K562 (cell line): Measurements from ENCODE around the gene ASS1. TPM values are rescaled to one million over a fixed set of nuclear protein-coding genes. Genes with fewer than 3 reads are reported as not detected.

Experiments used
- ATAC-seq: fragments of 200-7000 bp; cut with Tn5 transposase; 3 replicates; pipeline ENCODE4 v1.9.1; 2020; ENCODE audit warnings: moderate library complexity
- BruUV-seq: library from RNA; stranded (reverse); fragments of 400-500 nt; replicated peaks from 2 replicates; lab custom pipeline; 2021; lab: Mats Ljungman, UMichigan
- CTCF ChIA-PET: fragments of 300-600 bp; formaldehyde crosslinking; extraction: SDS; loops from one replicate; lab custom pipeline; 2021; ENCODE audit warnings: low intra/inter-chr PET ratio; lab: Yijun Ruan, JAX
- POLR2A ChIA-PET: fragments of 300-600, 350-650 bp; sonication (Branson Sonifier 250); formaldehyde crosslinking; extraction: SDS; loops from one replicate; lab custom pipeline; 2021; ENCODE audit warnings: antibody characterized with exemption, inconsistent platforms; lab: Yijun Ruan, JAX
- DNase-seq, 4 experiments: peaks; one replicate each; pipeline versions ENCODE4 v3.0.0 to v3.0.0-alpha.2; 2011 to 2018; ENCODE audit warnings: low spot score in 3 of 4, mixed read lengths in 3 of 4; ENCODE audit errors: extremely low read depth in 1 of 4
- FAIRE-seq: peaks from 2 replicates; lab custom pipeline; 2011; peaks lifted over from hg19 to GRCh38; lab: Jason Lieb, UNC
- H2AFZ ChIP-seq: 2 replicates; pipeline ENCODE4 v1.6.0; 2011; ENCODE audit warnings: low read depth, low read length, control low read depth, inconsistent platforms
- H3K27ac ChIP-seq: fragments of 200-600 bp; 3 replicates; pipeline ENCODE4 v1.8.0; 2011; ENCODE audit warnings: low read depth, mild to moderate bottlenecking, control low read depth, inconsistent platforms, low read length, moderate library complexity, mixed read lengths; ENCODE audit errors: extremely low read depth
- H3K27me3 ChIP-seq, 2 experiments: fragments of 300-600 bp in 1 of 2; 2 replicates in 1 of 2; 3 replicates in 1 of 2; pipeline versions ENCODE4 v1.6.0 to v1.8.0; 2011; ENCODE audit warnings: inconsistent platforms in 2 of 2, low read length in 2 of 2, mild to moderate bottlenecking in 1 of 2, mixed read lengths in 1 of 2, moderate library complexity in 1 of 2; ENCODE audit not compliant: control insufficient read depth in 2 of 2, insufficient read depth in 2 of 2
- H3K36me3 ChIP-seq: fragments of 300-600 bp; 3 replicates; pipeline ENCODE4 v1.8.0; 2011; ENCODE audit warnings: mild to moderate bottlenecking, low read length, inconsistent platforms; ENCODE audit not compliant: control insufficient read depth, insufficient read depth
- H3K4me1 ChIP-seq, 2 experiments: fragments of 200-600 bp in 1 of 2; replicated peaks in 1 of 2; 2 replicates in 1 of 2; 3 replicates in 1 of 2; pipeline versions ENCODE4 v1.5.1 to v1.8.0; 2011; ENCODE audit warnings: inconsistent platforms in 2 of 2, low read length in 2 of 2, mild to moderate bottlenecking in 1 of 2, mixed read lengths in 1 of 2, moderate library complexity in 1 of 2; ENCODE audit not compliant: control insufficient read depth in 2 of 2, insufficient read depth in 2 of 2
- H3K4me2 ChIP-seq: 2 replicates; pipeline ENCODE4 v1.6.1; 2011; ENCODE audit warnings: low read length, control low read depth, inconsistent platforms, mixed read lengths; ENCODE audit not compliant: insufficient read depth
- H3K4me3 ChIP-seq: fragments of 200-600 bp; sonication (generic), shearing (Covaris generic); 2 replicates; pipeline ENCODE4 v1.5.1; 2016; ENCODE audit warnings: control low read depth, inconsistent platforms
- H3K79me2 ChIP-seq: fragments of 200-600 bp; 3 replicates; pipeline ENCODE4 v1.8.0; 2011; ENCODE audit warnings: low read length, inconsistent platforms; ENCODE audit not compliant: control insufficient read depth, insufficient read depth
- H3K9ac ChIP-seq, 2 experiments: 2 replicates each; pipeline versions ENCODE4 v1.6.0 to v1.6.1; 2011; ENCODE audit warnings: low read depth in 2 of 2, low read length in 2 of 2, control low read depth in 1 of 2, inconsistent platforms in 1 of 2, mild to moderate bottlenecking in 1 of 2, mixed read lengths in 1 of 2; ENCODE audit not compliant: insufficient read depth in 1 of 2
- H3K9me1 ChIP-seq: one replicate; pipeline ENCODE4 v1.6.0; 2011; ENCODE audit warnings: inconsistent platforms, mild to moderate bottlenecking, low read length, moderate library complexity; ENCODE audit not compliant: control insufficient read depth, insufficient read depth
- H3K9me3 ChIP-seq: replicated peaks from 2 replicates; pipeline ENCODE4 v1.5.1; 2011; ENCODE audit warnings: low read depth, low read length, inconsistent platforms; ENCODE audit not compliant: control insufficient read depth, insufficient read depth
- H4K20me1 ChIP-seq: replicated peaks from 2 replicates; pipeline ENCODE4 v1.6.1; 2011; ENCODE audit warnings: low read length, inconsistent platforms, mixed read lengths; ENCODE audit not compliant: control insufficient read depth, insufficient read depth
- PRPF4 ChIP-seq: fragments of 200-400 bp; formaldehyde crosslinking; IDR thresholded peaks from one replicate; pipeline ENCODE4 v1.6.1; 2017; ENCODE audit warnings: low read length, low read depth, mild to moderate bottlenecking; ENCODE audit not compliant: insufficient read depth, poor library complexity, severe bottlenecking
- SMAD4 ChIP-seq: fragments of 250-450 bp; sonication (Bioruptor Pico); conservative IDR thresholded peaks from 2 replicates; pipeline ENCODE4 v1.8.0; 2021; ENCODE audit warnings: inconsistent platforms, mild to moderate bottlenecking, moderate library complexity
- SP2 ChIP-seq: IDR thresholded peaks from 2 replicates; pipeline ENCODE4 v1.6.1; 2011; ENCODE audit warnings: mild to moderate bottlenecking, low read depth, low read length, moderate library complexity; ENCODE audit not compliant: poor library complexity, severe bottlenecking; ENCODE audit errors: extremely low read depth
- SUPT5H ChIP-seq: fragments of 450-650 bp; IDR thresholded peaks from 2 replicates; pipeline ENCODE4 v1.6.1; 2016
- TAF1 ChIP-seq: IDR thresholded peaks from 2 replicates; pipeline ENCODE4 v1.6.1; 2011; ENCODE audit warnings: mild to moderate bottlenecking, low read length, moderate library complexity; ENCODE audit not compliant: insufficient read depth, control insufficient read depth, severe bottlenecking; ENCODE audit errors: extremely low read depth
- ZBTB2 ChIP-seq: fragments of 450-650 bp; IDR thresholded peaks from 2 replicates; pipeline ENCODE4 v1.6.1; 2016; ENCODE audit warnings: antibody characterized with exemption
- ZBTB8A ChIP-seq: fragments of 450-650 bp; IDR thresholded peaks from 2 replicates; pipeline ENCODE4 v1.6.1; 2018; ENCODE audit warnings: mild to moderate bottlenecking, moderate library complexity; ENCODE audit not compliant: partially characterized antibody
- ZBTB9 ChIP-seq: fragments of 450-650 bp; formaldehyde crosslinking; IDR thresholded peaks from 2 replicates; pipeline ENCODE4 v1.4.0; 2020; ENCODE audit warnings: mild to moderate bottlenecking, moderate library complexity
- WGBS: fragments of 100-300 bp; shearing (Covaris generic); methylation state at CpG from one replicate; pipeline ENCODE4 v1.1.6; 2016; ENCODE audit warnings: low coverage, mixed read lengths; ENCODE audit not compliant: insufficient coverage; ENCODE audit errors: missing lambda C conversion rate; 5-methylcytosine and 5-hydroxymethylcytosine counted together
- in situ Hi-C: fragments of 300-500 bp; cut with MboI; formaldehyde crosslinking; loops from 4 replicates; pipeline ENCODE4 v1.15.0; 2018; ENCODE audit warnings: inconsistent platforms, mixed read lengths
- intact Hi-C: fragments of 100-400 bp; cut with micrococcal nuclease; formaldehyde crosslinking; loops from 2 replicates; pipeline ENCODE4 v1.14.2; 2022
- polyA plus RNA-seq, 8 experiments: library from polyadenylated mRNA; depleted of rRNA in 4 of 8; stranded (reverse) in 5 of 8; unstranded in 3 of 8; fragments of >200 nt; fragmentation: Nextera tagmentation in 2 of 8; fragmentation: Illumina TruSeq in 1 of 8; extraction: Ambion mirVana in 2 of 8; extraction: Trizol in 1 of 8; gene quantifications; 2 replicates each; pipeline versions ENCODE4 v1.2.1 to v1.2.3, GENCODE V29; 2011 to 2014; ENCODE audit warnings: inconsistent platforms in 1 of 8, missing spikeins in 1 of 8
- total RNA-seq, 7 experiments: library from RNA; depleted of rRNA in 6 of 7; stranded (reverse); fragments of >200 nt in 6 of 7; fragmentation: Illumina TruSeq in 2 of 7; extraction: Trizol in 2 of 7; gene quantifications; 2 replicates each; pipeline versions ENCODE4 v1.2.1 to v1.2.3, GENCODE V29; 2011 to 2021; ENCODE audit warnings: low replicate concordance in 1 of 7
- TF ChIP-seq, protein P1 (sequence below), 3 experiments: IDR thresholded peaks in 2 of 3; conservative IDR thresholded peaks in 1 of 3; 2 replicates each; pipeline ENCODE4 v1.5.1; 2011 to 2012; ENCODE audit warnings: low read length in 3 of 3, mild to moderate bottlenecking in 3 of 3, control low read depth in 2 of 3, improper control_type of control experiment in 1 of 3, inconsistent platforms in 1 of 3, low read depth in 1 of 3, mixed read lengths in 1 of 3, moderate library complexity in 1 of 3; ENCODE audit not compliant: insufficient read depth in 2 of 3
- TF ChIP-seq, protein P2 (sequence below), 2 experiments: fragments of 450-650 bp in 1 of 2; sonication (generic) in 1 of 2; formaldehyde crosslinking in 1 of 2; IDR thresholded peaks in 1 of 2; conservative IDR thresholded peaks in 1 of 2; 2 replicates each; pipeline versions ENCODE4 v1.6.1 to v1.8.1; 2016 to 2023; ENCODE audit warnings: mild to moderate bottlenecking in 2 of 2, moderate library complexity in 2 of 2, inconsistent platforms in 1 of 2, missing genetic modification reagents in 1 of 2
- TF ChIP-seq, protein P3 (sequence below), 2 experiments: fragments of 250-450 bp in 1 of 2; fragments of 450-650 bp in 1 of 2; sonication (Bioruptor Pico) in 1 of 2; IDR thresholded peaks; 2 replicates each; pipeline versions ENCODE4 v1.6.1 to v1.8.0; 2016 to 2021; ENCODE audit warnings: mild to moderate bottlenecking in 2 of 2, moderate library complexity in 2 of 2, missing compliant biosample characterization in 1 of 2, missing genetic modification characterization in 1 of 2

Gene ASS1
- total and polyA plus RNA-seq, 9 of the 15 experiments (the other 6 are each of a cell fraction or from before 2014, with no cell fraction given) = 1.5 to 5.7 (median 3.7) TPM

GRCh38 chr9:130418776-130419175, 26.0 kb upstream of the ASS1 start:
- H3K9me3 ChIP-seq = no peaks in the 10 kb centered on the region; the same call in 1 of the 2 replicates
- under 1% methylated on average over 16 of the region's 18 CpGs for WGBS
- no peaks in the 10 kb centered on the region for H3K9me1 ChIP-seq
- H3K36me3 ChIP-seq = no peaks in the 10 kb centered on the region
- H2AFZ ChIP-seq = no peak overlapping the region
- H3K4me3 ChIP-seq = no peak overlapping the region
- no peaks in the 10 kb centered on the region for H3K79me2 ChIP-seq
- no TSS peak for BruUV-seq
- H3K4me2 ChIP-seq = no peak overlapping the region
- ChIA-PET POLR2A (no interaction called here), CTCF (no interaction called here)
- ATAC-seq (no peak), DNase-seq (no peak), FAIRE-seq (no peak)
- no peak overlapping the region for H3K27ac ChIP-seq
- H4K20me1 ChIP-seq = no peaks in the 10 kb centered on the region; the same call in 1 of the 2 replicates
- peaks cover 35 to 72% of the 10 kb centered on the region in 2 experiments for H3K27me3 ChIP-seq
- in situ Hi-C loops (no loop called here), intact Hi-C loops (no loop called here)
- H3K4me1 ChIP-seq = no peaks in the 10 kb centered on the region
- no peak overlapping the region for H3K9ac ChIP-seq
- TF ChIP-seq ZBTB9 (no peak), SMAD4 (CRISPR knock-in tag) (no peak), PRPF4 (no peak), ZBTB2 (no peak), SP2 (no peak), ZBTB8A (no peak), SUPT5H (no peak), TAF1 (no peak)
- TF ChIP-seq, protein P1, sequence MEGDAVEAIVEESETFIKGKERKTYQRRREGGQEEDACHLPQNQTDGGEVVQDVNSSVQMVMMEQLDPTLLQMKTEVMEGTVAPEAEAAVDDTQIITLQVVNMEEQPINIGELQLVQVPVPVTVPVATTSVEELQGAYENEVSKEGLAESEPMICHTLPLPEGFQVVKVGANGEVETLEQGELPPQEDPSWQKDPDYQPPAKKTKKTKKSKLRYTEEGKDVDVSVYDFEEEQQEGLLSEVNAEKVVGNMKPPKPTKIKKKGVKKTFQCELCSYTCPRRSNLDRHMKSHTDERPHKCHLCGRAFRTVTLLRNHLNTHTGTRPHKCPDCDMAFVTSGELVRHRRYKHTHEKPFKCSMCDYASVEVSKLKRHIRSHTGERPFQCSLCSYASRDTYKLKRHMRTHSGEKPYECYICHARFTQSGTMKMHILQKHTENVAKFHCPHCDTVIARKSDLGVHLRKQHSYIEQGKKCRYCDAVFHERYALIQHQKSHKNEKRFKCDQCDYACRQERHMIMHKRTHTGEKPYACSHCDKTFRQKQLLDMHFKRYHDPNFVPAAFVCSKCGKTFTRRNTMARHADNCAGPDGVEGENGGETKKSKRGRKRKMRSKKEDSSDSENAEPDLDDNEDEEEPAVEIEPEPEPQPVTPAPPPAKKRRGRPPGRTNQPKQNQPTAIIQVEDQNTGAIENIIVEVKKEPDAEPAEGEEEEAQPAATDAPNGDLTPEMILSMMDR (IDR thresholded peaks at IDR 0.05 in 2 of 3, conservative IDR thresholded peaks at IDR 0.05 in 1 of 3; ENCODE audit: insufficient read depth in 2 of 3, low read depth in 1 of 3, low read length in 3 of 3) = no peak
- TF ChIP-seq, protein P2, sequence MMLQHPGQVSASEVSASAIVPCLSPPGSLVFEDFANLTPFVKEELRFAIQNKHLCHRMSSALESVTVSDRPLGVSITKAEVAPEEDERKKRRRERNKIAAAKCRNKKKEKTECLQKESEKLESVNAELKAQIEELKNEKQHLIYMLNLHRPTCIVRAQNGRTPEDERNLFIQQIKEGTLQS (IDR thresholded peaks at IDR 0.05) = no peak
- TF ChIP-seq, protein P2 (CRISPR knock-in tag; conservative IDR thresholded peaks at IDR 0.05) = no peak
- TF ChIP-seq, protein P3, sequence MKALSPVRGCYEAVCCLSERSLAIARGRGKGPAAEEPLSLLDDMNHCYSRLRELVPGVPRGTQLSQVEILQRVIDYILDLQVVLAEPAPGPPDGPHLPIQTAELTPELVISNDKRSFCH (CRISPR knock-in tag; IDR thresholded peaks at IDR 0.05) = no peak
- TF ChIP-seq, protein P3 (tag; IDR thresholded peaks at IDR 0.05) = no peak
